HEK293 (cell line): ENCODE data around the gene UMAD1.

Experiments used
- CTCF ChIA-PET: fragments of 350-600 bp; formaldehyde crosslinking; extraction: SDS; loops from one replicate; lab custom pipeline; 2021; ENCODE audit warnings: antibody characterized with exemption; lab: Yijun Ruan, JAX
- POLR2A ChIA-PET: fragments of 300-600 bp; formaldehyde crosslinking; extraction: SDS; loops from one replicate; lab custom pipeline; 2020; ENCODE audit warnings: antibody characterized with exemption, inconsistent platforms; lab: Yijun Ruan, JAX
- H3K27ac ChIP-seq: fragments of 200-500 bp; sonication (Bioruptor generic); 2 replicates; pipeline ENCODE4 v1.5.1; 2014; ENCODE audit warnings: low read depth, low read length, control low read depth, inconsistent platforms; ENCODE audit errors: extremely low read depth
- H3K36me3 ChIP-seq, 2 experiments: fragments of 200-500 bp in 1 of 2; sonication (Bioruptor generic) in 1 of 2; 1 replicate in 1 of 2; 2 replicates in 1 of 2; pipeline ENCODE4 v1.5.1; 2014 to 2017; ENCODE audit warnings: inconsistent platforms in 2 of 2, low read length in 2 of 2; ENCODE audit not compliant: control insufficient read depth in 2 of 2, insufficient read depth in 1 of 2
- H3K4me1 ChIP-seq: fragments of 200-500 bp; sonication (Bioruptor generic); 2 replicates; pipeline ENCODE4 v1.5.1; 2014; ENCODE audit warnings: mild to moderate bottlenecking, low read length, inconsistent platforms; ENCODE audit not compliant: control insufficient read depth, insufficient read depth
- H3K4me3 ChIP-seq: 2 replicates; pipeline ENCODE4 v1.5.1; 2011; ENCODE audit warnings: low read depth, mild to moderate bottlenecking, control low read depth, low read length, moderate library complexity
- H3K9me3 ChIP-seq: fragments of 200-500 bp; sonication (Bioruptor generic); 2 replicates; pipeline ENCODE4 v1.5.1; 2014; ENCODE audit warnings: low read depth, low read length, inconsistent platforms; ENCODE audit not compliant: control insufficient read depth, insufficient read depth
- GFI1B ChIP-seq: fragments of 450-650 bp; formaldehyde crosslinking; IDR thresholded peaks from 2 replicates; pipeline ENCODE4 v1.5.1; 2016; ENCODE audit warnings: missing biosample characterization, missing genetic modification characterization
- KLF16 ChIP-seq: fragments of 450-650 bp; formaldehyde crosslinking; IDR thresholded peaks from 2 replicates; pipeline ENCODE4 v1.5.1; 2017; ENCODE audit warnings: missing biosample characterization, missing genetic modification characterization
- MYNN ChIP-seq: fragments of 450-650 bp; formaldehyde crosslinking; IDR thresholded peaks from 2 replicates; pipeline ENCODE4 v1.5.1; 2016; ENCODE audit warnings: missing biosample characterization, missing genetic modification characterization, borderline replicate concordance
- PRDM10 ChIP-seq: fragments of 450-650 bp; formaldehyde crosslinking; IDR thresholded peaks from 2 replicates; pipeline ENCODE4 v1.5.1; 2016; ENCODE audit warnings: missing biosample characterization, missing genetic modification characterization
- SCRT1 ChIP-seq: fragments of 450-650 bp; formaldehyde crosslinking; IDR thresholded peaks from 2 replicates; pipeline ENCODE4 v1.5.1; 2016; ENCODE audit warnings: missing biosample characterization, missing genetic modification characterization, borderline replicate concordance
- ZBTB20 ChIP-seq: fragments of 450-650 bp; formaldehyde crosslinking; IDR thresholded peaks from 2 replicates; pipeline ENCODE4 v1.5.1; 2016; ENCODE audit warnings: missing biosample characterization, missing genetic modification characterization
- ZNF114 ChIP-seq: fragments of 450-650 bp; formaldehyde crosslinking; IDR thresholded peaks from 2 replicates; pipeline ENCODE4 v1.5.0; 2017; ENCODE audit warnings: missing biosample characterization, missing genetic modification characterization
- ZNF175 ChIP-seq: fragments of 450-650 bp; formaldehyde crosslinking; IDR thresholded peaks from 2 replicates; pipeline ENCODE4 v1.5.1; 2016; ENCODE audit warnings: missing biosample characterization, missing genetic modification characterization
- ZNF184 ChIP-seq: fragments of 450-650 bp; IDR thresholded peaks from 2 replicates; pipeline ENCODE4 v1.5.1; 2018; ENCODE audit warnings: missing biosample characterization, mild to moderate bottlenecking, missing genetic modification characterization
- ZNF266 ChIP-seq: fragments of 450-650 bp; formaldehyde crosslinking; IDR thresholded peaks from 2 replicates; pipeline ENCODE4 v1.5.1; 2016; ENCODE audit warnings: missing biosample characterization, missing genetic modification characterization, low read depth
- ZNF433 ChIP-seq: fragments of 450-650 bp; formaldehyde crosslinking; IDR thresholded peaks from 2 replicates; pipeline ENCODE4 v1.5.1; 2016; ENCODE audit warnings: missing biosample characterization, missing genetic modification characterization, low read depth
- ZNF514 ChIP-seq: fragments of 450-650 bp; formaldehyde crosslinking; IDR thresholded peaks from 2 replicates; pipeline ENCODE4 v1.5.1; 2016; ENCODE audit warnings: missing biosample characterization, missing genetic modification characterization
- ZNF558 ChIP-seq: fragments of 450-650 bp; formaldehyde crosslinking; IDR thresholded peaks from 2 replicates; pipeline ENCODE4 v1.5.1; 2016; ENCODE audit warnings: missing biosample characterization, missing genetic modification characterization
- ZNF629 ChIP-seq: fragments of 450-650 bp; formaldehyde crosslinking; IDR thresholded peaks from 2 replicates; pipeline ENCODE4 v1.5.1; 2017; ENCODE audit warnings: missing biosample characterization, missing genetic modification characterization
- ZNF670 ChIP-seq: fragments of 450-650 bp; formaldehyde crosslinking; IDR thresholded peaks from 2 replicates; pipeline ENCODE4 v1.5.1; 2016; ENCODE audit warnings: missing biosample characterization, missing genetic modification characterization, low read depth
- ZNF768 ChIP-seq: fragments of 450-650 bp; formaldehyde crosslinking; IDR thresholded peaks from 2 replicates; pipeline ENCODE4 v1.5.1; 2018; ENCODE audit warnings: missing biosample characterization, mild to moderate bottlenecking, missing genetic modification characterization
- ZSCAN23 ChIP-seq: fragments of 450-650 bp; formaldehyde crosslinking; IDR thresholded peaks from 2 replicates; pipeline ENCODE4 v1.5.1; 2016; ENCODE audit warnings: missing biosample characterization, missing genetic modification characterization
- ZXDB ChIP-seq: fragments of 450-650 bp; formaldehyde crosslinking; IDR thresholded peaks from 2 replicates; pipeline ENCODE4 v1.5.1; 2016; ENCODE audit warnings: missing biosample characterization, missing genetic modification characterization
- TF ChIP-seq, protein P1 (sequence below): fragments of 450-650 bp; formaldehyde crosslinking; IDR thresholded peaks from 2 replicates; pipeline ENCODE4 v1.5.1; 2017; ENCODE audit warnings: missing biosample characterization, missing genetic modification characterization
- TF ChIP-seq, protein P2 (sequence below): fragments of 450-650 bp; formaldehyde crosslinking; IDR thresholded peaks from 2 replicates; pipeline ENCODE4 v1.5.1; 2016; ENCODE audit warnings: missing biosample characterization, missing genetic modification characterization
- TF ChIP-seq, protein P3 (sequence below): fragments of 450-650 bp; formaldehyde crosslinking; IDR thresholded peaks from 2 replicates; pipeline ENCODE4 v1.5.1; 2016; ENCODE audit warnings: missing biosample characterization, missing genetic modification characterization
- TF ChIP-seq, protein P4 (sequence below): fragments of 450-650 bp; formaldehyde crosslinking; IDR thresholded peaks from 2 replicates; pipeline ENCODE4 v1.5.1; 2017; ENCODE audit warnings: missing biosample characterization, mild to moderate bottlenecking, missing genetic modification characterization, moderate library complexity

The UMAD1 gene

GRCh38 chr7:7696458-7697119 lies 56.0 kb downstream of the UMAD1 start:
- Histone ChIP-seq H3K9me3 (no peaks in the 10 kb centered on the region), H3K36me3 (no peaks in the 10 kb centered on the region), H3K4me3 (no peak overlapping the region), H3K4me1 (peaks cover 10% of the 10 kb centered on the region), H3K27ac (no peak overlapping the region)
- ChIA-PET POLR2A (interaction anchor here (1.2 kb wide), 1 partner anchor 56 kb away, joined by 3 read pairs; the partner anchor contains the start of gene UMAD1), CTCF (interaction anchor here (0.6 to 1.1 kb wide), 4 partner anchors 15 to 599 kb away, joined by 3 to 7 read pairs (median 3); no protein-coding TSS in a partner anchor)
- TF ChIP-seq ZNF670 (tag by site-specific recombination) (no peak), ZXDB (no peak), ZBTB20 (no peak), PRDM10 (0 out of 2 replicates have a peak, but pooled peaks have one; percentile 13), ZNF768 (tag by site-specific recombination) (no peak), ZNF433 (no peak), ZNF114 (tag by site-specific recombination) (no peak), MYNN (tag by site-specific recombination) (no peak), GFI1B (tag by site-specific recombination) (peak; percentile 82; the same call in 1 of the 2 replicates), ZNF175 (no peak), ZNF629 (tag by site-specific recombination) (0 out of 2 replicates have a peak, but pooled peaks have one; percentile 20), ZNF558 (tag by site-specific recombination) (no peak), ZNF514 (tag by site-specific recombination) (no peak)
- TF ChIP-seq, protein P1, sequence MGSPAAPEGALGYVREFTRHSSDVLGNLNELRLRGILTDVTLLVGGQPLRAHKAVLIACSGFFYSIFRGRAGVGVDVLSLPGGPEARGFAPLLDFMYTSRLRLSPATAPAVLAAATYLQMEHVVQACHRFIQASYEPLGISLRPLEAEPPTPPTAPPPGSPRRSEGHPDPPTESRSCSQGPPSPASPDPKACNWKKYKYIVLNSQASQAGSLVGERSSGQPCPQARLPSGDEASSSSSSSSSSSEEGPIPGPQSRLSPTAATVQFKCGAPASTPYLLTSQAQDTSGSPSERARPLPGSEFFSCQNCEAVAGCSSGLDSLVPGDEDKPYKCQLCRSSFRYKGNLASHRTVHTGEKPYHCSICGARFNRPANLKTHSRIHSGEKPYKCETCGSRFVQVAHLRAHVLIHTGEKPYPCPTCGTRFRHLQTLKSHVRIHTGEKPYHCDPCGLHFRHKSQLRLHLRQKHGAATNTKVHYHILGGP (tag by site-specific recombination), result peak; percentile 81
- TF ChIP-seq, protein P2, sequence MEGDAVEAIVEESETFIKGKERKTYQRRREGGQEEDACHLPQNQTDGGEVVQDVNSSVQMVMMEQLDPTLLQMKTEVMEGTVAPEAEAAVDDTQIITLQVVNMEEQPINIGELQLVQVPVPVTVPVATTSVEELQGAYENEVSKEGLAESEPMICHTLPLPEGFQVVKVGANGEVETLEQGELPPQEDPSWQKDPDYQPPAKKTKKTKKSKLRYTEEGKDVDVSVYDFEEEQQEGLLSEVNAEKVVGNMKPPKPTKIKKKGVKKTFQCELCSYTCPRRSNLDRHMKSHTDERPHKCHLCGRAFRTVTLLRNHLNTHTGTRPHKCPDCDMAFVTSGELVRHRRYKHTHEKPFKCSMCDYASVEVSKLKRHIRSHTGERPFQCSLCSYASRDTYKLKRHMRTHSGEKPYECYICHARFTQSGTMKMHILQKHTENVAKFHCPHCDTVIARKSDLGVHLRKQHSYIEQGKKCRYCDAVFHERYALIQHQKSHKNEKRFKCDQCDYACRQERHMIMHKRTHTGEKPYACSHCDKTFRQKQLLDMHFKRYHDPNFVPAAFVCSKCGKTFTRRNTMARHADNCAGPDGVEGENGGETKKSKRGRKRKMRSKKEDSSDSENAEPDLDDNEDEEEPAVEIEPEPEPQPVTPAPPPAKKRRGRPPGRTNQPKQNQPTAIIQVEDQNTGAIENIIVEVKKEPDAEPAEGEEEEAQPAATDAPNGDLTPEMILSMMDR (tag by site-specific recombination), result no peak
- TF ChIP-seq, protein P3, sequence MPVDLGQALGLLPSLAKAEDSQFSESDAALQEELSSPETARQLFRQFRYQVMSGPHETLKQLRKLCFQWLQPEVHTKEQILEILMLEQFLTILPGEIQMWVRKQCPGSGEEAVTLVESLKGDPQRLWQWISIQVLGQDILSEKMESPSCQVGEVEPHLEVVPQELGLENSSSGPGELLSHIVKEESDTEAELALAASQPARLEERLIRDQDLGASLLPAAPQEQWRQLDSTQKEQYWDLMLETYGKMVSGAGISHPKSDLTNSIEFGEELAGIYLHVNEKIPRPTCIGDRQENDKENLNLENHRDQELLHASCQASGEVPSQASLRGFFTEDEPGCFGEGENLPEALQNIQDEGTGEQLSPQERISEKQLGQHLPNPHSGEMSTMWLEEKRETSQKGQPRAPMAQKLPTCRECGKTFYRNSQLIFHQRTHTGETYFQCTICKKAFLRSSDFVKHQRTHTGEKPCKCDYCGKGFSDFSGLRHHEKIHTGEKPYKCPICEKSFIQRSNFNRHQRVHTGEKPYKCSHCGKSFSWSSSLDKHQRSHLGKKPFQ (tag by site-specific recombination), result no peak

GRCh38 chr7:7698930-7699329 lies 58.4 kb downstream of the UMAD1 start:
- CTCF ChIA-PET, result interaction anchor here (0.7 kb wide), 1 partner anchor 17 kb away, joined by 5 read pairs; no protein-coding TSS in a partner anchor
- Histone ChIP-seq H3K36me3 (no peaks in the 10 kb centered on the region), H3K9me3 (no peaks in the 10 kb centered on the region), H3K4me3 (no peak overlapping the region), H3K27ac (no peak overlapping the region), H3K4me1 (peaks cover 10% of the 10 kb centered on the region)
- POLR2A ChIA-PET, result interaction anchor here (0.6 kb wide), 1 partner anchor 208 kb away, joined by 4 read pairs; no protein-coding TSS in a partner anchor
- TF ChIP-seq ZNF266 (tag by site-specific recombination) (no peak), ZNF184 (tag by site-specific recombination) (no peak), ZSCAN23 (tag by site-specific recombination) (no peak), SCRT1 (tag by site-specific recombination) (no peak), KLF16 (tag by site-specific recombination) (no peak), ZNF433 (no peak)
- TF ChIP-seq, protein P4, sequence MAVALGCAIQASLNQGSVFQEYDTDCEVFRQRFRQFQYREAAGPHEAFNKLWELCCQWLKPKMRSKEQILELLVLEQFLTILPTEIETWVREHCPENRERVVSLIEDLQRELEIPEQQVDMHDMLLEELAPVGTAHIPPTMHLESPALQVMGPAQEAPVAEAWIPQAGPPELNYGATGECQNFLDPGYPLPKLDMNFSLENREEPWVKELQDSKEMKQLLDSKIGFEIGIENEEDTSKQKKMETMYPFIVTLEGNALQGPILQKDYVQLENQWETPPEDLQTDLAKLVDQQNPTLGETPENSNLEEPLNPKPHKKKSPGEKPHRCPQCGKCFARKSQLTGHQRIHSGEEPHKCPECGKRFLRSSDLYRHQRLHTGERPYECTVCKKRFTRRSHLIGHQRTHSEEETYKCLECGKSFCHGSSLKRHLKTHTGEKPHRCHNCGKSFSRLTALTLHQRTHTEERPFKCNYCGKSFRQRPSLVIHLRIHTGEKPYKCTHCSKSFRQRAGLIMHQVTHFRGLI (tag by site-specific recombination), result no peak
- TF ChIP-seq, protein P2 (tag by site-specific recombination), result no peak
